Measurements from ENCODE around the gene ATP2B1. TPM values are rescaled to one million over a fixed set of nuclear protein-coding genes. Genes with fewer than 3 reads are reported as not detected.

ATP2B1 gene
- total and polyA plus RNA-seq, 2 donors, result 16.2 to 35.8 TPM

DNA sequence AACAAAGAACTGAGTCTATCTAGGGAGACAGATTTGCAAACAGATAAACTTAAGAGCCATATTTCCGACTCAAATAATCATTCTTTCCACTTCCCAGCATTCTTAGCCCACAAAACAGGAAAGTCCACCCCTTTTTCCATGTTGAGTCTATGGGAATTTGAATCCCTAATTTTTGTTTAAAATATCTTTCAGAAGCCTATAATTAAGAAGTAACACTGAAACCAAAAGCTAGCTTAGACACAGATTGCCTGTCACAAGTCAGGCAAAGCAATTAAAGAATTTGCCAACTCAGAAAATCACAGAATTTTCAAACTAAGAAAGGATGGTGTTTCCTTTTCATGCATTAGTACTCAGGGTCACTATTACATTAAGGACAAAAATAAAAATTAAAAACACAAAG, 17.0 kb downstream of the ATP2B1 start:
- H3K4me1 ChIP-seq (ENCODE audit: control insufficient read depth in 2 of 2, insufficient read depth in 2 of 2, low read length in 2 of 2), result no peaks in the 10 kb centered on the region
- DNase-seq (ENCODE audit: low read depth in 6 of 9, low spot score in 9 of 9), result no peak

DNA sequence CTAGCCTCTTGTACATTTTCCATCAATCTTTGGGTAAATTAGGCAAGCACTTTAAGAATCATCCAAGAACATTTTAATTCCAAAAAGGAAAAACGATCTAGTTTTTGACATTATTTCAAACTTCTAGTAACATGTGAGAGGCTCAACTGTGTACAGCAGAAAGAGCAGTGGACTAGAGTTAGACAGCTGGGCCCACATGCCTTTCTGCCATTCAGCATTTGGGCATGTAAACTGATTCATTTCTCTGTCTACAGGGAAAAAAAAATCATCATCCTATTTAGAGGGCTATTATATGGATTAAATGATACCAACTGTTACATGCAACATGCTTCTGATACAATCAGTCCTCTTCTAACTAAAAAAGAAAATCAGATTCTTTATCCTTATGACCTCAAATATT, 17.7 kb downstream of the ATP2B1 start:
- no peak for DNase-seq (ENCODE audit: low read depth in 6 of 9, low spot score in 9 of 9)
- no peaks in the 10 kb centered on the region for H3K9me3 ChIP-seq (ENCODE audit: control insufficient read depth in 2 of 2, insufficient read depth in 1 of 2, low read length in 1 of 2)
- H3K27ac ChIP-seq (ENCODE audit: low read depth in 1 of 2, low read length in 1 of 2), result no peak overlapping the region
- H3K4me3 ChIP-seq (ENCODE audit: low read length in 2 of 2), result no peak overlapping the region
- H3K27me3 ChIP-seq (ENCODE audit: control insufficient read depth in 2 of 2, insufficient read depth in 1 of 2, low read length in 1 of 2), result no peaks in the 10 kb centered on the region
- no peaks in the 10 kb centered on the region for H3K4me1 ChIP-seq (ENCODE audit: control insufficient read depth in 2 of 2, insufficient read depth in 2 of 2, low read length in 2 of 2)
- 94% methylated on average over 1 of the region's 1 CpG for WGBS
- H3K36me3 ChIP-seq (ENCODE audit: control insufficient read depth in 2 of 2, insufficient read depth in 2 of 2, low read length in 1 of 2), result no peaks in the 10 kb centered on the region

More for the DNA sequence above, 17.0 kb downstream of the ATP2B1 start:
- Histone ChIP-seq H3K27me3 (ENCODE audit: control insufficient read depth in 2 of 2, insufficient read depth in 1 of 2, low read length in 1 of 2) (no peaks in the 10 kb centered on the region), H3K9me3 (ENCODE audit: control insufficient read depth in 2 of 2, insufficient read depth in 1 of 2, low read length in 1 of 2) (no peaks in the 10 kb centered on the region), H3K36me3 (ENCODE audit: control insufficient read depth in 2 of 2, insufficient read depth in 2 of 2, low read length in 1 of 2) (no peaks in the 10 kb centered on the region), H3K27ac (ENCODE audit: low read depth in 1 of 2, low read length in 1 of 2) (no peak overlapping the region), H3K4me3 (ENCODE audit: low read length in 2 of 2) (no peak overlapping the region)
- WGBS, result 100% methylated on average over 1 of the region's 1 CpG

DNA sequence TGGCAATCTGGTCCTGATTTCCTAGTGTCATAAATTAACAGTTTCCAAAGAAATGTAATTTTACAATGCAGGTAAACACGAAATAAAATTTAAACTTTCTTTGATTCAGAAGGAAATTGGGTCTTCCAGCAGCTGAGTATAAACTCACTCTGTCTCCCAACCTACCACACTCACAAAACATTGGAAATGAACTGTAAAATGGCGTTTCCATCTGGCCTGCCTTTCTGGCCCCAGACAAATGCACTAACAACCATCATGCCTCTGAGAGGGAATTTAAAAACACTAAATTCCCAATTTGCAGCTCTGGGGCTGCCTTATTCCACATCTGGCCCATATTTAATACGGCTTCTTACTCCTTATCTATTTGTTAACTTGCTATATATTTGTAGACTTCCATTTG, 19.3 kb downstream of the ATP2B1 start:
- over 99% methylated on average over 3 of the region's 3 CpGs for WGBS
- no peak overlapping the region for H3K27ac ChIP-seq (ENCODE audit: low read depth in 1 of 2, low read length in 1 of 2)
- no peak for DNase-seq (ENCODE audit: low read depth in 6 of 9, low spot score in 9 of 9)
- H3K4me3 ChIP-seq (ENCODE audit: low read length in 2 of 2), result no peak overlapping the region
- no peaks in the 10 kb centered on the region for H3K36me3 ChIP-seq (ENCODE audit: control insufficient read depth in 2 of 2, insufficient read depth in 2 of 2, low read length in 1 of 2)
- H3K27me3 ChIP-seq (ENCODE audit: control insufficient read depth in 2 of 2, insufficient read depth in 1 of 2, low read length in 1 of 2), result no peaks in the 10 kb centered on the region
- H3K9me3 ChIP-seq (ENCODE audit: control insufficient read depth in 2 of 2, insufficient read depth in 1 of 2, low read length in 1 of 2), result no peaks in the 10 kb centered on the region
- H3K4me1 ChIP-seq (ENCODE audit: control insufficient read depth in 2 of 2, insufficient read depth in 2 of 2, low read length in 2 of 2), result no peaks in the 10 kb centered on the region

DNA sequence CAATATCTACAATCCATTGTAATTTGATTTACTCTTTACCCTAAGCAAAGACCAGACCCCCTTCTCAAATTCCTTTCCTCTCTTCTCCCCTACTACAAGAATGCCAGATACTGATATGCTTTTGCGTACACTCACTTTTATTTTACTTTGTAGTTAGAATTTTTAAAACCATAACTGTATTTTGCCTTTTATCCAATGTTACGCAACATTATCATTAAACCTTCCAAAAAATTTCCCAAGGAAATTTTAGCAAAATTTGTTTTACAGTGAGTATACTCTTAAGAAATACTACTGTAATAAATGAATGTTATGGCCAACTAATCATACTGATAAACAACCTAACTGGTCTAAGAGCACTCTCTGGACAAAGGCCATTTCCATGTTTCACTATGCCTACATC, 22.3 kb downstream of the ATP2B1 start:
- WGBS, result 96% methylated on average over 2 of the region's 2 CpGs
- H3K4me1 ChIP-seq (ENCODE audit: control insufficient read depth in 2 of 2, insufficient read depth in 2 of 2, low read length in 2 of 2), result no peaks in the 10 kb centered on the region
- H3K36me3 ChIP-seq (ENCODE audit: control insufficient read depth in 2 of 2, insufficient read depth in 2 of 2, low read length in 1 of 2), result no peaks in the 10 kb centered on the region
- H3K27me3 ChIP-seq (ENCODE audit: control insufficient read depth in 2 of 2, insufficient read depth in 1 of 2, low read length in 1 of 2), result no peaks in the 10 kb centered on the region
- no peaks in the 10 kb centered on the region for H3K9me3 ChIP-seq (ENCODE audit: control insufficient read depth in 2 of 2, insufficient read depth in 1 of 2, low read length in 1 of 2)
- no peak overlapping the region for H3K27ac ChIP-seq (ENCODE audit: low read depth in 1 of 2, low read length in 1 of 2)
- H3K4me3 ChIP-seq (ENCODE audit: low read length in 2 of 2), result no peak overlapping the region
- DNase-seq (ENCODE audit: low read depth in 6 of 9, low spot score in 9 of 9), result no peak

DNA sequence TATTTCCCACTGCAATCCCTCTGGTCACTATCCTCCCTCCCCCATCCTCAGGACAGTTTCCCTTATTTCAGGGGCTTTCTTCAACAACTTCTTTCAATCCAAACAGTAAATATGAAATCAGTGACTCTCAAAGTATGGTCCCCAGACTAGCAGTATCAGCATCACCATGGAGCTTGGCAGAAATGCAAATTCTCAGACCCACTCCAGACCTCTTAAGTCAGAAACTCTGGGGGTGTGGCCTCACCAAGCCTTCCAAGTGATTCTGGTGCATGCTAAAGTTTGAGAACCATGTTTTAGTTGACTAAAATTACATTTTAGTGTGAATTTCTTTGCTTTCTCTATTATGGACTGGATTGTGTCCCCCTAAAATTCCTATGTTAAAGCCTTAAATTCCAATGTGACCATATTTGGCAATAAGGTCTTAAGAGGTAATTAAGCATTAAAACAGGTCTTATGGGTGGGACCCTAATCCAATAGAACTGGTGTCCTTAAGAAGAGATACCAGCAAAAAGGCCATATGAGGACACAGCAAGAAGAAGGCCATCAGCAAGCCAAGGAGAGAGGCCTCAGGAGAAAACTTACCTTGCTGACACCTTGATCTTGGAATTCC, 23.2 kb downstream of the ATP2B1 start:
- Histone ChIP-seq H3K27me3 (ENCODE audit: control insufficient read depth in 2 of 2, insufficient read depth in 1 of 2, low read length in 1 of 2) (no peaks in the 10 kb centered on the region), H3K9me3 (ENCODE audit: control insufficient read depth in 2 of 2, insufficient read depth in 1 of 2, low read length in 1 of 2) (no peaks in the 10 kb centered on the region), H3K4me1 (ENCODE audit: control insufficient read depth in 2 of 2, insufficient read depth in 2 of 2, low read length in 2 of 2) (no peaks in the 10 kb centered on the region), H3K36me3 (ENCODE audit: control insufficient read depth in 2 of 2, insufficient read depth in 2 of 2, low read length in 1 of 2) (no peaks in the 10 kb centered on the region), H3K27ac (ENCODE audit: low read depth in 1 of 2, low read length in 1 of 2) (no peak overlapping the region), H3K4me3 (ENCODE audit: low read length in 2 of 2) (no peak overlapping the region)
- DNase-seq (ENCODE audit: low read depth in 6 of 9, low spot score in 9 of 9), result no peak

DNA sequence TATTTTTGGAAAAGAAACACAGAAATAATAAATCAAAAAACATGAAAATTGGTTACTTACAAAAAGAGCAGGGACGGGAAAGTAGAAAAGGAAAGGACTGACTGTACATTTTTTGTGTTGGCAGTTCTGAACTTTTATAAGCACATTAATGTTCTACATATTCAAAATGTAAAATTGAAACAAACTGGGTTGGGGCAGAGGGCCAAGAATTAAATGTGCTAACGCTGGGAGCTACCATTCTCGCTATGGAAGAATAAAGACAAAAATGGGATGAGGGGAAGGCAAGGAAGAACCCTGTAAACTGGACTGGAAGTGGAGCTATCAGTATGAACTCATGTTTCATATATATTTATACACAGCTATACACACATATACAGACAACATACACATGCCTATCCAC, 24.5 kb downstream of the ATP2B1 start:
- Histone ChIP-seq H3K4me1 (ENCODE audit: control insufficient read depth in 2 of 2, insufficient read depth in 2 of 2, low read length in 2 of 2) (no peaks in the 10 kb centered on the region), H3K27me3 (ENCODE audit: control insufficient read depth in 2 of 2, insufficient read depth in 1 of 2, low read length in 1 of 2) (no peaks in the 10 kb centered on the region), H3K4me3 (ENCODE audit: low read length in 2 of 2) (no peak overlapping the region), H3K27ac (ENCODE audit: low read depth in 1 of 2, low read length in 1 of 2) (no peak overlapping the region), H3K36me3 (ENCODE audit: control insufficient read depth in 2 of 2, insufficient read depth in 2 of 2, low read length in 1 of 2) (no peaks in the 10 kb centered on the region), H3K9me3 (ENCODE audit: control insufficient read depth in 2 of 2, insufficient read depth in 1 of 2, low read length in 1 of 2) (no peaks in the 10 kb centered on the region)
- no peak for DNase-seq (ENCODE audit: low read depth in 6 of 9, low spot score in 9 of 9)
- 95% methylated on average over 3 of the region's 3 CpGs for WGBS

DNA sequence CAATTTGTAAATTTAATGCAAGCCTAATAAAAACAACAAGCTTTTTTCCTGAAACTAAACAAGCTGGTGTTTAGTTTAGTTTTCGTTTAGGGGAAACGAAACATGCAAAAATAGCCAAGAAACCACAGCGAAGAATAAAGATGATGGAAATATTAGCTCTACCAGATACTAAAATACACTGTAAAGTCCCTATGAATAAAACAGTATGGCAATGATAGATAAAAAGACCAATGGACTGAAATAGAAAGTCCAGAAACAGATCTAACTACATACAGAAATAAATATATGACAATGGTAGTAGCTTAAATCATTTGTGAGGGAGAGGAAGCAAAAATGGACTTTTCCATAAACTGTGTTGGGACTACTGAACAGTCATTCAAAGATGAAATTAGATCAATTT, 26.4 kb downstream of the ATP2B1 start:
- H3K27me3 ChIP-seq (ENCODE audit: control insufficient read depth in 2 of 2, insufficient read depth in 1 of 2, low read length in 1 of 2), result no peaks in the 10 kb centered on the region
- no peak overlapping the region for H3K4me3 ChIP-seq (ENCODE audit: low read length in 2 of 2)
- no peaks in the 10 kb centered on the region for H3K9me3 ChIP-seq (ENCODE audit: control insufficient read depth in 2 of 2, insufficient read depth in 1 of 2, low read length in 1 of 2)
- H3K27ac ChIP-seq (ENCODE audit: low read depth in 1 of 2, low read length in 1 of 2), result no peak overlapping the region
- 98% methylated on average over 3 of the region's 3 CpGs for WGBS
- no peaks in the 10 kb centered on the region for H3K4me1 ChIP-seq (ENCODE audit: control insufficient read depth in 2 of 2, insufficient read depth in 2 of 2, low read length in 2 of 2)
- H3K36me3 ChIP-seq (ENCODE audit: control insufficient read depth in 2 of 2, insufficient read depth in 2 of 2, low read length in 1 of 2), result no peaks in the 10 kb centered on the region
- no peak for DNase-seq (ENCODE audit: low read depth in 6 of 9, low spot score in 9 of 9)

DNA sequence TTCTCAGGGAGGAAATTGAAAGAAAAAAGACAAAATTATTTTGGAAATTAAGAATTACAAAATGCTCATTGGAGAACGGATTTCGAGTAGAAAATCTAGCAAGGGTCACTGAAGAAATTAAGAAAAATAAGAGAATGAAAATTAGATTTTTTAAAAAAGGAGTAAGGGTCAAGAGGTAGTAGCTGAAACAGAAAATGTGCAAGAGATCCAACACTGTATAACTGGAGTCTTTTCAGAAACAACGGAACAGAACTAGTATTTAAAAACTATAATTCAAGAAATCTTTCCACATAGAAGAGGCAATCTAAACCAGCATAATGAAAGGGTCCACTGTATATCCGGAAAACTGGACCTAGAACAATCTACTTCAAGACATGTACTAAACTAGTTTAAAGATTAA, 28.2 kb downstream of the ATP2B1 start:
- no peak overlapping the region for H3K27ac ChIP-seq (ENCODE audit: low read depth in 1 of 2, low read length in 1 of 2)
- no peaks in the 10 kb centered on the region for H3K27me3 ChIP-seq (ENCODE audit: control insufficient read depth in 2 of 2, insufficient read depth in 1 of 2, low read length in 1 of 2)
- 97% methylated on average over 4 of the region's 4 CpGs for WGBS
- H3K4me3 ChIP-seq (ENCODE audit: low read length in 2 of 2), result no peak overlapping the region
- no peaks in the 10 kb centered on the region for H3K9me3 ChIP-seq (ENCODE audit: control insufficient read depth in 2 of 2, insufficient read depth in 1 of 2, low read length in 1 of 2)
- no peak for DNase-seq (ENCODE audit: low read depth in 6 of 9, low spot score in 9 of 9)
- no peaks in the 10 kb centered on the region for H3K4me1 ChIP-seq (ENCODE audit: control insufficient read depth in 2 of 2, insufficient read depth in 2 of 2, low read length in 2 of 2)
- H3K36me3 ChIP-seq (ENCODE audit: control insufficient read depth in 2 of 2, insufficient read depth in 2 of 2, low read length in 1 of 2), result no peaks in the 10 kb centered on the region

DNA sequence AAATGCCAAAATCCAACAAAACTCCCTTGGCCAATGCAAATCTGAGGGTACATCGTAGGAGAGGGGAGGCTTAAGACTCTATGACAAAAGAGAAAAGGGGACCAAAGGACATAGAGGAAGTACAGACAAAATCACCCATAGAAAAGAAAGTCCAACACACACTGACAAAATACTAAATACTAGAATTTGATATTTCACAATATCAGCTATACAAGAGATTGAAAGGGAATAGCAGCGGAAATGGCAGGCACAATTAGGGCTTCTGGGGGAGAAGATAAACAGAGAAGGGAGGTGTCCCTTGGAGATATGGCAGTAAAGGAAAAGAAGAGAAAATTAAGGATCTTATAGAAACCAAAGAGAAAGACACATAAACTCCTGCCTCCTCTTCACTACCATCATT, 29.0 kb downstream of the ATP2B1 start:
- no peaks in the 10 kb centered on the region for H3K9me3 ChIP-seq (ENCODE audit: control insufficient read depth in 2 of 2, insufficient read depth in 1 of 2, low read length in 1 of 2)
- WGBS, result over 99% methylated on average over 2 of the region's 2 CpGs
- no peak overlapping the region for H3K27ac ChIP-seq (ENCODE audit: low read depth in 1 of 2, low read length in 1 of 2)
- H3K4me1 ChIP-seq (ENCODE audit: control insufficient read depth in 2 of 2, insufficient read depth in 2 of 2, low read length in 2 of 2), result no peaks in the 10 kb centered on the region
- H3K27me3 ChIP-seq (ENCODE audit: control insufficient read depth in 2 of 2, insufficient read depth in 1 of 2, low read length in 1 of 2), result no peaks in the 10 kb centered on the region
- DNase-seq (ENCODE audit: low read depth in 6 of 9, low spot score in 9 of 9), result no peak
- no peaks in the 10 kb centered on the region for H3K36me3 ChIP-seq (ENCODE audit: control insufficient read depth in 2 of 2, insufficient read depth in 2 of 2, low read length in 1 of 2)
- no peak overlapping the region for H3K4me3 ChIP-seq (ENCODE audit: low read length in 2 of 2)

DNA sequence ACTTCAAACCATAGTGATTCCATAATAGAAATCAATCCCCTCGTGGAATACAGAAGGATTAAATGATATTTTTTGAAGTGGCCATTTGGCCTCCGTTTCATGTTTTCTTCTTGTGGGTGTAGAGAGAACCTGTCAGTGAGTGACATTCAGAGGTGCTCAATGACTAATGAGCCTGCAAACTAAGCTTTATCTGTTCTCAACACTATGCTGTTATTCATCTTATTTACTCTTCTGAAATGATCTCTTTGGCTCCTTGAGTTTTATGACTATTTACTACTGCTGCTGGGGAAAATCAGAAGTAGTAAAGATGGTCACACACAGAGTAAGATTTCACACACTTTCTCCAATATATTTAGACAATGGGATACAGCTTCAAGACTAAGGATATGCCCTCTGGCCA, 30.4 kb downstream of the ATP2B1 start:
- no peak overlapping the region for H3K4me3 ChIP-seq (ENCODE audit: low read length in 2 of 2)
- H3K27me3 ChIP-seq (ENCODE audit: control insufficient read depth in 2 of 2, insufficient read depth in 1 of 2, low read length in 1 of 2), result no peaks in the 10 kb centered on the region
- H3K36me3 ChIP-seq (ENCODE audit: control insufficient read depth in 2 of 2, insufficient read depth in 2 of 2, low read length in 1 of 2), result no peaks in the 10 kb centered on the region
- H3K4me1 ChIP-seq (ENCODE audit: control insufficient read depth in 2 of 2, insufficient read depth in 2 of 2, low read length in 2 of 2), result no peaks in the 10 kb centered on the region
- DNase-seq (ENCODE audit: low read depth in 6 of 9, low spot score in 9 of 9), result no peak
- 95% methylated on average over 2 of the region's 2 CpGs for WGBS
- no peak overlapping the region for H3K27ac ChIP-seq (ENCODE audit: low read depth in 1 of 2, low read length in 1 of 2)
- no peaks in the 10 kb centered on the region for H3K9me3 ChIP-seq (ENCODE audit: control insufficient read depth in 2 of 2, insufficient read depth in 1 of 2, low read length in 1 of 2)
